AG09319 (cell line): ENCODE data around the gene DSTN.

Experiments used
- DNase-seq: peaks from one replicate; pipeline ENCODE4 v3.0.0-alpha.2; 2010; ENCODE audit warnings: low read depth; ENCODE audit errors: extremely low read depth
- TF ChIP-seq, protein P1 (sequence below): IDR thresholded peaks from 2 replicates; pipeline ENCODE4 v1.5.1; 2011; ENCODE audit warnings: low read depth, mild to moderate bottlenecking, inconsistent platforms, low read length, moderate library complexity

The DSTN gene

DNA sequence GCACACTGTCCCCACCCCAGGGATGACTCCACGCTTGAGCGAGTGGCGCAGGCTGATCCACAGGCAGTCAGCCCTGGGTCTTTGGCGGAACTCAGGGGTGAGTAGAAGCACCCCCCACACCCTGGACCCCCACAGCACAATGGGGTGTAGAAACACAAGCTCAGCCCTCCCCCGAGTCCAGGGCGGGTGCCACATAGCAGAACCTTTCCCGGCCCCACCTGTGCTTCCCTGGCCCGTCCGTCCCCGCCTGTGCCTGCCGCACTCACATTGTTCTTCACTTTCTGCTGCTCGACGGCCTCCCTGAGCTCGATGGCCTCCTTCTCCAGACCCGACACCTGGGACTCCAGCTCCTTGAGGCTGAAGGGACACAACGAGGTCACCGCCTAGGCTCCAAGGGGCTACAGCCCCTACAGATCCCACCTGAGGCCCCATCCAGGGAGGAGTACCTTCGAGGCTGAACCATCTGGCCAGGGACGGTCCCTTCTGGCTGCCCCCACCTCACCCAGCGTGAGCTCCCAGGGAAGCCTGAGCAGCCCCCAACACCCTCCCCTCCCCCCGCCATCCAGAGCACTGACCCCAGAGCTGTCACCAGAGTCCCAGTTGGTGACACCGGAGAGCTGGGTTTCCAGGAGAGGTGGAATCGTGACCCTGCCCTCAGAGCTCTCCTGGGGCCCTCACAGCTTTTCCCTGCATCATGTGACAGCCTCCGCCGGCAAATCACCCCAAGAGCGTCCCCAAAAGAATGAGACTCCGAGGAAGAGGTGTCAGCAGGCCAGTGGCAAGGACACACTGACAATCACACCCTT lies 55.6 kb downstream of the DSTN start:
- TF ChIP-seq, protein P1, sequence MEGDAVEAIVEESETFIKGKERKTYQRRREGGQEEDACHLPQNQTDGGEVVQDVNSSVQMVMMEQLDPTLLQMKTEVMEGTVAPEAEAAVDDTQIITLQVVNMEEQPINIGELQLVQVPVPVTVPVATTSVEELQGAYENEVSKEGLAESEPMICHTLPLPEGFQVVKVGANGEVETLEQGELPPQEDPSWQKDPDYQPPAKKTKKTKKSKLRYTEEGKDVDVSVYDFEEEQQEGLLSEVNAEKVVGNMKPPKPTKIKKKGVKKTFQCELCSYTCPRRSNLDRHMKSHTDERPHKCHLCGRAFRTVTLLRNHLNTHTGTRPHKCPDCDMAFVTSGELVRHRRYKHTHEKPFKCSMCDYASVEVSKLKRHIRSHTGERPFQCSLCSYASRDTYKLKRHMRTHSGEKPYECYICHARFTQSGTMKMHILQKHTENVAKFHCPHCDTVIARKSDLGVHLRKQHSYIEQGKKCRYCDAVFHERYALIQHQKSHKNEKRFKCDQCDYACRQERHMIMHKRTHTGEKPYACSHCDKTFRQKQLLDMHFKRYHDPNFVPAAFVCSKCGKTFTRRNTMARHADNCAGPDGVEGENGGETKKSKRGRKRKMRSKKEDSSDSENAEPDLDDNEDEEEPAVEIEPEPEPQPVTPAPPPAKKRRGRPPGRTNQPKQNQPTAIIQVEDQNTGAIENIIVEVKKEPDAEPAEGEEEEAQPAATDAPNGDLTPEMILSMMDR, result no peak

DNA sequence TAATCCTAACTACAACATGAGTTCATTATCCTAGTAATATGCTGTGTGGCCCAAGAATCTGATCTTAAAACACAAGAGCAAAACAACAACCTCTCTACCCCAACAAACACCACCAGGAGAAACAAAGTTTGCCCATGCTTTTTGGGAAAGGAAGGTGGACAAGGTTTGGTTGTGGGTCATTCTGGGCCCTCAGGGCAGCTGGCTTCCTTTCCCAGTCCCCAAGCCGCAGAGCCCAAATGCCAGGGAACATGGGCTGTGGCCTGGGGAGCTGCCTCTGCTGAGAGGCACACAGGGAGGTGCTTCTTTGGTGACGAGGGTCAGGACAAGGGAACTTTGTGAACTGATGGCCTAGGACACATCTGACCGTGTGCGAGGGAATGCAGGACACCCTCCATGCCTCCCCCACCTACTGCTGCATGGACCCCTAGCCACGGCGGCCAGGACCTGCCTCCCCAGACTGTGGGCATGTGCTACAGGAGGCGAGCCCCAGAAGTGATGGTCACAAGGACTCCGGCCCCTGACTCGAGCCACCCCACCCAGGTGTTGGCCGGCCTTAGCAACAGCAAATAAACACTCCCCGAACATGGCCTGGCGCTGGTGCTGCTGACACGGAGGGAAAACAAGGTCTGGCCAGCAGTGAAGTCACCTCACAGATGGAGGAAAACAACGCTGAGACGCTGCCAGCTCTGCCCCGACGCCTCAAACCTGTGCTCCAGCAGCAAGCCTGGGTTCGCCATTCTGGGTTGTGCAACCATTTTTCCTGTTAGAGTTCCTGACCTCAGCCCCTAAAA lies 56.5 kb downstream of the DSTN start:
- DNase-seq, result no peak
- TF ChIP-seq, protein P1, result no peak

More for the DNA sequence above, 55.6 kb downstream of the DSTN start:
- no peak for DNase-seq

DNA sequence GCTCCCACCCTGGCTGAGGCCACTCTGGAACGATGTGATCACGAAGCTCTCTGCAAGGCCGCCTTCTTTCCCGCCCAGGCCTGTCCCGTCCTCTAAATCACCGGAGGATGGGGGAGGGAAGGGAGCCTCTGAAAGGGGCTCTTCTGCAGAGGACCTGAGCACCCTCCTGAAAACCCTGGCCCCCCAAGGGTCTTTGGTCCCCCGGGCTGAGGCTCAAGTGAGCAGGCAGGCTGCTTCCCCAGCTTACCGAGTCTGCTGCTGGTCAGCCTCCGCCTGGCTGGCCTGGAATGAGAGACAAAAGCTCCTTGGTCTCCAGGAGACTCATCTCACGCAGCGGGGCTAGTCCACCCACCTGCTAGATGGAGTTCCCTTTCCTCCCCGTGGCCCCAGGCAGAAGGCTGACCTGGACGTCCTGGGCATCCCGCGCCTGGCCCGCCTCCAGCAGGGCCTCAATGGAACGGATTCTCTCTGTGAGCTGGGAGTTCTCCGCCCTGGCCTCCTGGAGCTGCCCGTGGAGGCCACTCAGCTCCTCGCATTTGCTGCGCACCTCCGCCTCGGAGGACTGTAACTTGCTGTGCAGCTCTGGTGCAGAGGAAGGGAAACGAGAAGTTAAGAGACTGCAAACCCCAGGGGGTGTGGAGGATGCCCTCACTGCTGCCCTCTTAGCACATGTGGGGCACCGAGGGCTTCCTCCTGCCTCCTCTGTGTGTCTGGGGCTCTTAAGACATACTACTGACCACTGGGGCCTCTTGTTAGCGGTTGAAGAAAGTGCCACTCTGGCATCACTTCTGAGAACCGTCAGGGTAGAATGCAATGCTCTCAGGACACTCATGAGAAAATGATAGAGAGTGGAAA lies 57.5 kb downstream of the DSTN start:
- no peak for DNase-seq
- TF ChIP-seq, protein P1, result no peak

DNA sequence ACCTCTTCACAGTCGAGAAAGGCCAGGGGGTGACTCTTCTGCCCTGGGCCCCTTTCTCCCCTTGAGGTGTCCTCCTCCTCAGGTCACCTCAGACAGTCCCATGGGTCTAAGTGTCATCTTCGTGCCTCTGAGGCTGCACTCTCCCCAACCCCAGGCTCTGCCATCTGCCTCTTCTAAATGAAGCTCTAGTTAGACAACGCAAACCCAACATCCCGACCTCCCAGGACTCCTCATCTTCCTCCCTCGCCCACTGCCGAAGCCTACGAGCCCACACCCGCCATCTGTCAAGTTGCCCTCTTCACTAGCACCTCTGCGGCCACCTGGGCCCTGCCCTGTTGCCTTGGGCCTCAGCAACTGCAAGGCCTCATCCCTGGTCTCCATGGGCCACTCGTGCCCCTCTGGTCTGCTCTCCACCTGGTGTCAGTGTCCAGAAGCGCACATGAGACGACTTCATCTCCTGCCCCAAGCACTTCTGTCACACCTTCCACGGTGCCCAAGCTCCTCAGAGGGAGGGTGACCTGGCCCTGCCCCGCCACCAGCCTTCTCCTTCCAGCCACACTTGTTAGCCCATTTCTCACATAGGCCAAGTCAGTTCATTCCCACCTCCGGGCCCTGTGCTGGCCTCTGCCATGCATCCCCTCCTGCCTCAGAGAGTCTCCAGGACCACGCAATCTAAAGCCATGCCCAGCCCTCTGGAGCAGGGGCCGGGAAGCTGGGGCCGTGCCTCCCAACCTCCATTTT lies 58.4 kb downstream of the DSTN start:
- TF ChIP-seq, protein P1, result no peak
- DNase-seq, result no peak

DNA sequence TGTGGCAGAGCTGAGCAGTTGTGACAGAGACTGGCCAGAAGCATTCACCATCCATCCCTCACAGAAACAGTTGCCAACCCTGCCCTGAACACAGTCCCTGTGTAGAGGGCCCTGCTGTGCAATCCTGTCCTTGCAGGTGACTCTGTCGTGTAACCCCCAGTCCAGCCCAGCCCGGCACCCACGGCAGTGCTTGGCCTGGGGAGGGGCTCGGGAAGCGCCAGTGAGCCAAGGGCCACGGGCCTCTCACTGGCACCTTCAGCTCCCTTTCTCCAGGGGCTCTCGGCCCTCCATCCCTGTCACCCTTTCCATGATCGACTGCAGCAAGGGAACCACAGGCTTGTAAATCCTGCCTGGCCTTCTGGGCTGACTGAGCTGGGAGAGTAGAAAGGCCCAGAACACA lies 59.1 kb downstream of the DSTN start:
- TF ChIP-seq, protein P1, result no peak
- DNase-seq, result no peak

DNA sequence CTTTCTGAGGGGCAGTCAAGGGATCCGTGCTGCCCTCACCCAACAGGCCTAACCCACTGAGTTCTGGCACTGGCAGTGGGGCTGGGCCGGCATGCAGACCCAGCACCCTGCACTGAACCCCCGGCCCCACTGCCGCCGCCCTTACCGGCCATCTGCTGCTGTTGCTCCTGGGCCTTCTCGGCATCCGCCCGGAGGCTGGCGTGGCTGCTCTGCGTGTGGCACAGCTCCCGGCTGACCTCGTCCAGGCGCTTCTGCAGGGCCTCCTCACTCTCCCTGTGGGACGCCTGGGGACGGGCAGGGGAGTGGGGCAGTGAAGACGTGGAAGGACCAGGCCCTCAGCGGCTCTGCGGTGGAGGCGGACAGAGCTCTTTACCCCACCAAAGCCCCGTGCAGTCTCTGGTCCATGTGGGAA lies 59.8 kb downstream of the DSTN start:
- DNase-seq, result no peak
- TF ChIP-seq, protein P1, result no peak
